Umbilical cord (tissue), 2 donors: Measurements from ENCODE around the gene HNRNPH1. TPM values are rescaled to one million over a fixed set of nuclear protein-coding genes. Genes with fewer than 3 reads are reported as not detected.
"Not testable (repeated sequence)": the region's sequence is repeated elsewhere in the genome, so short reads cannot be mapped to it uniquely, and the experiment has no call there.

Experiments used
- DNase-seq: peaks from one replicate; pipeline ENCODE4 v3.0.0-alpha.2; 2015; ENCODE audit warnings: low spot score
- total RNA-seq: library from RNA; depleted of rRNA; stranded (reverse); fragments of >200 nt; gene quantifications from one replicate; pipeline ENCODE4 v1.2.3, GENCODE V29; 2014; ENCODE audit warnings: low replicate concordance; ENCODE audit not compliant: insufficient read depth

The HNRNPH1 gene, protein sequence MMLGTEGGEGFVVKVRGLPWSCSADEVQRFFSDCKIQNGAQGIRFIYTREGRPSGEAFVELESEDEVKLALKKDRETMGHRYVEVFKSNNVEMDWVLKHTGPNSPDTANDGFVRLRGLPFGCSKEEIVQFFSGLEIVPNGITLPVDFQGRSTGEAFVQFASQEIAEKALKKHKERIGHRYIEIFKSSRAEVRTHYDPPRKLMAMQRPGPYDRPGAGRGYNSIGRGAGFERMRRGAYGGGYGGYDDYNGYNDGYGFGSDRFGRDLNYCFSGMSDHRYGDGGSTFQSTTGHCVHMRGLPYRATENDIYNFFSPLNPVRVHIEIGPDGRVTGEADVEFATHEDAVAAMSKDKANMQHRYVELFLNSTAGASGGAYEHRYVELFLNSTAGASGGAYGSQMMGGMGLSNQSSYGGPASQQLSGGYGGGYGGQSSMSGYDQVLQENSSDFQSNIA
- 508 TPM for total RNA-seq

GRCh38 chr5:179623003-179623905, at the start of gene HNRNPH1:
Gene HNRNPH1 (minus strand): TSS chr5:179623671. CDS start chr5:179623133, 538 bp downstream.
- peak; percentile 100 for DNase-seq

DNA sequence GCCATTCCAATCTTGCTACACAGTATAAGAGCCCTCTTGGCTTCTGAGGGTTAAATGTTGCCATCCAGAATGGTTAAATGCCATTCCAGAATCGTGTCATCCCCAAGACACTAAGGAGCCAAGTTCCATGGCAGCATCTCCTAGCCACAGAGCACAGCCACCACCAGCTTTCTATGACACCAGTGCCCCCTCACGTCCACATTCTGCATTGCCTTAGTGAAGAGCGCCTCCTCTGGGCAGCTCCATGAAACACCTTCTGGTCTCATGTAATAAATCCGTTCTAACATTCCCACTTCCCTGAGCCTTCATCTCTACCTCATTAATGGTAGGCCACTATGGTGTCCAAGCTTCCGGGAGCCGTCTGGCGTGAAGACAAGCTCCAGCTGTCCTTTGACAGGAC, 44.9 kb upstream of the HNRNPH1 start:
- DNase-seq: peak; percentile 17

GRCh38 chr5:179661647-179662046, 38.2 kb upstream of the HNRNPH1 start:
- DNase-seq: not testable (repeated sequence)

DNA sequence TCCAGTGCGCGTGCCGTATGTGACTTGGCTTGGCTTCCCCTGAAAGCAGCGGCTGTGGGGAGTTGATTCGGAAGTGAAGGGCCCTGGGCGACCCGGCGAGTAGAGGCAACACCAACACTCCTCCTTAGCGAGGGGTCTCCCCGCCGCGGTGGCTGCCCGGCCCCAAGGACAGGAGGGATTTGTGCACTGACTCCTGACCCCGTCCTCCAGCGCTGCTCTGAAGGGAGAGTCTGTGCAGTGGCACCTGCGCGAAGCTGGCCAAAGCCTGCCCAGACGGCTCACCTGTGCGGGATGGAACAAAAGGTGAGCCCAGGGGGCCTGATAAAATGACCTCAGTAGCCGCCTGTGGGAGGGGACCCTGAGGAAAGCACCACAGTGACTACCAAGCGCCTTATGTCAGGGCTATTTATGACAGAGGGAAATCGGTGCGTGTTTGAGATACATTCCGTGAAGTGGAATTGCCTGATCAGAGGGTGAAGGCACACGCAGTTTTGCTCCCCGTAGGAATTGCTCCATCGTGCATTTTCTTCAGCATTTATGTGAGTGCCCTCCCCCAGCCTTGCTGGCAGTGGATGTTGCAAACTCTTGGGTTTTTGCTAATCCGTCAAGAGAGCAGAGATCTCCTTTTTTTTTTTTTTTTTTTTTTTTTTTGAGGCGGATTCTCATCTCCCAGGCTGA, 34.8 kb upstream of the HNRNPH1 start:
- DNase-seq: peak; percentile 44

DNA sequence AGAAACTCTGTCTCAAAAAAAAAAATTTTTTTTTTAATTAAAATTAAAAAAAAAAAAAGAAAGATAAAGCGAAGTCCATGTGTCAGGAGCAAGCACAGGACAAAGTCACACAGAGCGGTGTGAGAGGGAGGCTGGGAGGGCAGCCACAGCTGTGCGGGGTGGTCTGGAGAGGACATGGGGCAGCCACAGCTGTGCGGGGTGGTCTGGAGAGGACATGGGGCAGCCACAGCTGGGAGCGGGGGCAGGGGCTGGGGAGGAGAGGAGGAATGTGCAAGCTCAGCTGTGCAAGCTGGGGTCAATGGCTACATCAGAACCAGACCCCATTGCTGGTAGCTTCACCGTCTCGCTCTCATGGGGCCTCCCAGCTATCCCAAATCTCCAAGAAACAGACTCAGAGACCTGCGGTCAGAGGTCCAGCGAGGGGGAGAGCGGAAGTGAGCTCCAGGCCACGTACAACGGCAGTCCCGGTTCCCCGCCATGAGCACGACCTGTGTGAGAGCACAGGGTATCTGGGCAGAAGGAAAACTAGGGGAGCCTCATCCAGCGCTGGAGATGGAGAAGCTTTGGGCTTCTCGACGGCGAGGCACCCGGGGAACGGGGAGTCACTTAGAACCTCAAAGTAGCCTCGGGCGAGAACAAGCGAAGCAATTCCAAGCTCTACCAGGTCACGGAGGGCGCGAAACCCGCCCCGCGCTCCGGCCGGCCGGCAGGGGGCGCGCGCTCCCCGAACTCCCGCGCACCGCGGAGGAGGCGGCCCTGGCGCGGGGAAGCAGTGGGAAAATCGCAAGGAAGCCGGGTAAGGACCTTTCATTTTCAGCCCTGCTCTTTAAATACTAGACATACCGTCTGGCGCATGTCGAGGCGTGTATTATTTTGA, 34.1 kb upstream of the HNRNPH1 start:
- not testable (repeated sequence) for DNase-seq

GRCh38 chr5:179653135-179653534, 29.7 kb upstream of the HNRNPH1 start:
- DNase-seq: not testable (repeated sequence)

DNA sequence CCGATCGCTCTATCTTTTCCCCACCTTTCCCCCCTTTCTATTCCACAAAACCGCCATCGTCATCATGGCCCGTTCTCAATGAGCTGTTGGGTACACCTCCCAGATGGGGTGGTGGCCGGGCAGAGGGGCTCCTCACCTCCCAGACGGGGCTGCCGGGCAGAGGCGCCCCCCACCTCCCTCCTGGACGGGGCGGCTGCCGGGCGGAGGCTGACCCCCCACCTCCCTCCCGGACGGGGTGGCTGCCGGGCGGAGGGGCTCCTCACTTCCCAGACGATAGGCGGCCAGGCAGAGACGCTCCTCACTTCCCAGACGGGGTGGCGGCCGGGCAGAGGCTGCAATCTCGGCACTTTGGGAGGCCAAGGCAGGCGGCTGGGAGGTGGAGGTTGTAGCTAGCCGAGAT, 26.8 kb upstream of the HNRNPH1 start:
- not testable (repeated sequence) for DNase-seq

GRCh38 chr5:179649166-179649703, 25.8 kb upstream of the HNRNPH1 start:
- DNase-seq: not testable (repeated sequence)

DNA sequence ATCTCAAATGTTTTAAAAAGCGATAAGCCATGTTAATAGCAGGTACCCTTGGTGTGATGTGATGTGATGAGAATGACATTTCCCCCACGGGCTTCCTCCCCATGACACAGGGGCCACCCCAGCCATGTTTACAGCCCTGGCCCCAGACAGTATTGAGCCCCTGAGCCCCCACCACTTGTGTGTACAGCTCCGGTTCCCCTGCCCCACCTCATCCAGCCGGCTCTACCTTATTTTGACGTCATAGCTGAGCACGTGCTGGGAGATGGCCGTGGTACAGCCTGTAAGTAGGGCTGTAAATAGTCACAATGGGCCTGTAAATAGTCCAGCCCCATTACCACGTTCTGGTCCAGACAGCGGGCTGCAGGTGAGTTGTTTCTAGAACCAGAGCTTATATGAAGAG, 24.9 kb upstream of the HNRNPH1 start:
- no peak for DNase-seq

- DNase-seq: not testable (repeated sequence)
These were observed 21.3 kb upstream of the HNRNPH1 start for GRCh38 chr5:179644766-179645165.

DNA sequence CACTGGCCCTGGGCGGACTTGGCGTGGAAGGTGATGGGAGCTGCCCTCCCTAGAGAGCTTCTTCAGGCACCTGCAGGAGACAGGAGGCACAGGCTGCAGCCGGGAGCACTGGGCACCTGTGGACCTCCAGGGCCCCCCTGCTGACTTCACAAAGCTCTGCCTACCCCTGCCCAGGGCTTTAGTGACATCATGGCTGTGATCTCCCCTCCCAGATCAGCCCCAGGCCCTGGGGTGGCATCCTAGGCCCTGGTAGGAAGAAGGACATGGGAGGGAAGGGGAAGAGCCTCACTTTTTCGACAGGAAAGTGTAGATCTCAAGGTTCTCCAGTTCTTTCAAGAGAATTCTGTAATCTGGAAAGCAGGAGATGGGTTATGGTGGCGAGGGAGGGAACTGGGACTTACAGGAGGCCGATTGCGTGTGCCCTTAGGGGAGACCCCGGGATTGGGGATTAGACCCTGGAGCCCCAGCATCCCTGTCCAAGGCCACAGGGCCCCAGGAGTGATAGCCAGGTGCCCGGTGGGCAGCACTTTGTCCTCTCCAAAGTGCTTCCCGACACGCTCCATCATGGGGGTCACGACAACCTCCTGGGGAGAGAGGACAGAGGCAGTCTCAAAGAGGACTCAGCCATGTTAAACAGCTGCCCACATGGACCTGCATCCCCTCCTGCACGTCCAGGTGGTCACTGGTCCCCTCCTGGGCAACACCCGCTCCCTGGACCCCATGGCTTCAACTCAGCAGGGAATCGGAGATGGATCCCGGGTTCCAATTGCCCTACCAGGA, 19.9 kb upstream of the HNRNPH1 start:
- not testable (repeated sequence) for DNase-seq

DNA sequence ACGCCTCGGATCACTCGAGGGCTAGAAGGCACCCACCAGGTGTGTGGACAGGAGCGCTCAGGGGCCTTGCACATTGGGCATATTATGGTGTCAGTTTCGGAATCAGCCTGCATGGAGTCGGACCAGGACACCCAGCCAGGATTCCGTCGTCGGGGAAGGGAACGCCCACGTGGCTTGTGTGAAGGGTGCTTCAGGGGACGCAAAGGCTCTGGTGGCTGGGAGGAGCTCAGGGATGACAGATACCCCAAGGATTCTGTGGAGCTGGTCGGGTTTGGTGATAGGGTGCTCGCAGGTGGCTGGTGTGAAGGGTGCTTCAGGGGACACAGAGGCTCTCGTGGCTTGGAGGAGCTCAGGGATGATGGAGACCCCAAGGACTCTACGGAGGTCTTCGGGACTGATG, 19.2 kb upstream of the HNRNPH1 start:
- not testable (repeated sequence) for DNase-seq

- DNase-seq: not testable (repeated sequence)
These were observed 18.3 kb upstream of the HNRNPH1 start for GRCh38 chr5:179641745-179642144.

- DNase-seq: not testable (repeated sequence)
These were observed 15.8 kb upstream of the HNRNPH1 start for GRCh38 chr5:179639296-179639695.

GRCh38 chr5:179634370-179635172, 11.1 kb upstream of the HNRNPH1 start:
- DNase-seq: not testable (repeated sequence)

DNA sequence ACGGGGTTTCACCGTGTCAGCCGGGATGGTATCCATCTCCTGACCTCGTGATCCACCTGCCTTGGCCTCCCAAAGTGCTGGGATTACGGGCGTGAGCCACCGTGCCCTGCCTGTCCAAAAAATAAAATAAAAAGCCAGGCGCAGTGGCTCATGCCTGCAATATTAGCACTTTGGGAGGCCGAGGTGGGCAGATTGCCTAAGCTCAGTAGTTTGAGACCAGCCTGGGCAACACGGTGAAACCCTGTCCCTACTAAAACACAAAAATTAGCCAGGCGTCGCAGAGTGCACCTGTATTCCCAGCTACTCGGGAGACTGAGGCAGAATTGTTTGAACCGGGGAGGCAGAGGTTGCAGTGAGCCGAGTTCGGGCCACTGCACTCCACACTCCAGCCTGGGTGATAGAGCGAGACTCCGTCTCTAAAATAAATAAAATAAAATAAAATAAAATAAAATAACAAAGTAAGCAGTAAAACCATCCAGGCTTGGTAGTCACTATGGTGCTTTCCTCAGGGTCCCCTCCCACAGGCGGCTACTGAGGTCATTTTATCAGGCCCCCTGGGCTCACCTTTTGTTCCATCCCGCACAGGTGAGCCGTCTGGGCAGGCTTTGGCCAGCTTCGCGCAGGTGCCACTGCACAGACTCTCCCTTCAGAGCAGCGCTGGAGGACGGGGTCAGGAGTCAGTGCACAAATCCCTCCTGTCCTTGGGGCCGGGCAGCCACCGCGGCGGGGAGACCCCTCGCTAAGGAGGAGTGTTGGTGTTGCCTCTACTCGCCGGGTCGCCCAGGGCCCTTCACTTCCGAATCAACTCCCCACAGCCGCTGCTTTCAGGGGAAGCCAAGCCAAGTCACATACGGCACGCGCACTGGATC, 10.3 kb upstream of the HNRNPH1 start:
- not testable (repeated sequence) for DNase-seq

DNA sequence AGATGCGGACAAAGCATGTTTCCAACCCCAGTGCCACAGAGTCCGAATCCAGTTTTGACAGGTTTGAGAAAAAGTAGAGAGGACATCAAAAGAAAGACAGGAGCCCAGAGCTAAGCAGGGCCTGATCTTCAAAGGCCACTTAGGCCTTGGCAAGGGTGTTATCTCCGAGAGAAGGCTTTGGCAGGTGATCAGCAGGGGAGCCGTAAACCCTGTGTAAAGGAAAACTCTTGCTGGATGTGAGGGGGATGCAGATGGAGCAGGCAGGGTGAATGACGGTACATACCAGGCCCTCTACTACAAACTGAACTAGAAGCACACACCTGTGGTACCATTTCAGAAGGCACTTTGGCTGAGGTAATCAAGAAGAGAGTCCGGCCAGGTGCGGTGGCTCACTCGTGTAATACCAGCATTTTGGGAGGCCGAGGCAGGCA, 1.4 kb upstream of the HNRNPH1 start:
- DNase-seq: peak; percentile 50
